Activated naive CD4-positive, alpha-beta T cell treated with anti-CD3 and anti-CD28 coated beads, Interleukin-2, amount 10 ng/mL, durations not matched to agents 7 days and 5 days (primary cell): ENCODE data around the gene MIER1.

Source experiments
- CTCF ChIA-PET: fragments of 350-600 bp; sonication (Branson Sonifier 250); formaldehyde crosslinking; loops from one replicate; lab custom pipeline; 2021; ENCODE audit warnings: antibody characterized with exemption; lab: Charles Lee
- DNase-seq: peaks from one replicate; pipeline ENCODE4 v3.0.0-alpha.2; 2020
- H3K27ac Mint-ChIP-seq: one replicate; pipeline ENCODE4 v1.8.0; 2021; ENCODE audit warnings: mild to moderate bottlenecking, moderate library complexity, mixed read lengths
- H3K27me3 Mint-ChIP-seq: one replicate; pipeline ENCODE4 v1.8.0; 2021; ENCODE audit warnings: mild to moderate bottlenecking, mixed read lengths
- H3K36me3 Mint-ChIP-seq: one replicate; pipeline ENCODE4 v1.8.0; 2021; ENCODE audit warnings: mixed read lengths
- H3K4me1 Mint-ChIP-seq: one replicate; pipeline ENCODE4 v1.8.0; 2021; ENCODE audit warnings: mixed read lengths
- H3K4me3 Mint-ChIP-seq: one replicate; pipeline ENCODE4 v1.8.0; 2021; ENCODE audit warnings: mild to moderate bottlenecking, moderate library complexity, mixed read lengths
- H3K9me3 Mint-ChIP-seq: one replicate; pipeline ENCODE4 v1.8.0; 2021; ENCODE audit warnings: mixed read lengths

The MIER1 gene

GRCh38 chr1:66996018-66996682 is 71.4 kb downstream of the MIER1 start:
- H3K4me3 Mint-ChIP-seq: no peak overlapping the region
- no peaks in the 10 kb centered on the region for H3K27me3 Mint-ChIP-seq
- no peaks in the 10 kb centered on the region for H3K9me3 Mint-ChIP-seq
- no peak overlapping the region for H3K27ac Mint-ChIP-seq
- peaks cover 3% of the 10 kb centered on the region for H3K36me3 Mint-ChIP-seq
- DNase-seq: peak; percentile 79
- CTCF ChIA-PET: interaction anchor here (0.5 to 4.1 kb wide), 21 partner anchors 9 to 565 kb away, joined by 3 to 58 read pairs (median 5); partner anchors contain the start of genes IL23R and SLC35D1
- H3K4me1 Mint-ChIP-seq: peaks cover 16% of the 10 kb centered on the region

GRCh38 chr1:66998972-66999371 is 74.2 kb downstream of the MIER1 start:
- H3K27ac Mint-ChIP-seq: no peak overlapping the region
- H3K9me3 Mint-ChIP-seq: no peaks in the 10 kb centered on the region
- CTCF ChIA-PET: interaction anchor here (1.3 kb wide), 1 partner anchor 18 kb away, joined by 3 read pairs; no protein-coding TSS in a partner anchor
- no peak for DNase-seq
- no peaks in the 10 kb centered on the region for H3K27me3 Mint-ChIP-seq
- peaks cover 24% of the 10 kb centered on the region for H3K36me3 Mint-ChIP-seq
- no peak overlapping the region for H3K4me3 Mint-ChIP-seq
- H3K4me1 Mint-ChIP-seq: peaks cover 16% of the 10 kb centered on the region

GRCh38 chr1:66999640-67000400 is 75.0 kb downstream of the MIER1 start:
- Mint-ChIP-seq H3K36me3 (peaks cover 26% of the 10 kb centered on the region), H3K27me3 (no peaks in the 10 kb centered on the region), H3K4me1 (peaks cover 16% of the 10 kb centered on the region), H3K27ac (no peak overlapping the region), H3K9me3 (no peaks in the 10 kb centered on the region), H3K4me3 (no peak overlapping the region)
- no peak for DNase-seq
- CTCF ChIA-PET: interaction anchor here (1.1 to 3.5 kb wide), 4 partner anchors 10 to 149 kb away, joined by 3 to 10 read pairs (median 4); no protein-coding TSS in a partner anchor

- H3K27ac Mint-ChIP-seq: peak overlapping the region; percentile 29
- peaks cover 9% of the 10 kb centered on the region for H3K4me1 Mint-ChIP-seq
- H3K9me3 Mint-ChIP-seq: no peaks in the 10 kb centered on the region
- no peak for DNase-seq
- no peaks in the 10 kb centered on the region for H3K27me3 Mint-ChIP-seq
- peaks cover 31% of the 10 kb centered on the region for H3K36me3 Mint-ChIP-seq
- CTCF ChIA-PET: interaction anchor here (0.6 to 3.5 kb wide), 5 partner anchors 10 to 212 kb away, joined by 3 to 10 read pairs (median 5); no protein-coding TSS in a partner anchor
- H3K4me3 Mint-ChIP-seq: no peak overlapping the region
These were observed 77.1 kb downstream of the MIER1 start for GRCh38 chr1:67001682-67002425.

GRCh38 chr1:67004176-67004575 is 79.4 kb downstream of the MIER1 start:
- Mint-ChIP-seq H3K9me3 (no peaks in the 10 kb centered on the region), H3K27ac (no peak overlapping the region), H3K4me1 (no peaks in the 10 kb centered on the region), H3K36me3 (peaks cover 44% of the 10 kb centered on the region), H3K4me3 (no peak overlapping the region), H3K27me3 (no peaks in the 10 kb centered on the region)
- DNase-seq: no peak
- CTCF ChIA-PET: interaction anchor here (1.2 to 3.0 kb wide), 2 partner anchors 8 to 144 kb away, joined by 8 to 9 read pairs; no protein-coding TSS in a partner anchor

GRCh38 chr1:67005068-67005467 is 80.3 kb downstream of the MIER1 start:
- CTCF ChIA-PET: interaction anchor here (1.2 kb wide), 1 partner anchor 9 kb away, joined by 9 read pairs; no protein-coding TSS in a partner anchor
- Mint-ChIP-seq H3K4me1 (no peaks in the 10 kb centered on the region), H3K27me3 (no peaks in the 10 kb centered on the region), H3K4me3 (no peak overlapping the region), H3K36me3 (peaks cover 53% of the 10 kb centered on the region), H3K9me3 (no peaks in the 10 kb centered on the region), H3K27ac (no peak overlapping the region)
- no peak for DNase-seq

- CTCF ChIA-PET: no interaction called here
- Mint-ChIP-seq H3K36me3 (peaks cover 48% of the 10 kb centered on the region), H3K27me3 (no peaks in the 10 kb centered on the region), H3K4me3 (no peak overlapping the region), H3K27ac (no peak overlapping the region), H3K9me3 (no peaks in the 10 kb centered on the region), H3K4me1 (peaks cover 2% of the 10 kb centered on the region)
- no peak for DNase-seq
These were observed 85.0 kb downstream of the MIER1 start for GRCh38 chr1:67009792-67010191.

GRCh38 chr1:67013573-67013972 is 88.8 kb downstream of the MIER1 start:
- H3K27me3 Mint-ChIP-seq: no peaks in the 10 kb centered on the region
- no peaks in the 10 kb centered on the region for H3K9me3 Mint-ChIP-seq
- H3K4me3 Mint-ChIP-seq: no peak overlapping the region
- no peak for DNase-seq
- H3K27ac Mint-ChIP-seq: no peak overlapping the region
- peaks cover 2% of the 10 kb centered on the region for H3K4me1 Mint-ChIP-seq
- CTCF ChIA-PET: no interaction called here
- peaks cover 43% of the 10 kb centered on the region for H3K36me3 Mint-ChIP-seq

- CTCF ChIA-PET: interaction anchor here (1.5 kb wide), 1 partner anchor 35 kb away, joined by 3 read pairs; the partner anchor contains the start of gene SLC35D1
- no peak for DNase-seq
These were observed 93.8 kb downstream of the MIER1 start for GRCh38 chr1:67018574-67018973.

GRCh38 chr1:67019121-67019520 is 94.3 kb downstream of the MIER1 start:
- no peaks in the 10 kb centered on the region for H3K27me3 Mint-ChIP-seq
- H3K36me3 Mint-ChIP-seq: peaks cover 37% of the 10 kb centered on the region
- no peak overlapping the region for H3K27ac Mint-ChIP-seq
- CTCF ChIA-PET: interaction anchor here (1.5 kb wide), 1 partner anchor 34 kb away, joined by 3 read pairs; the partner anchor contains the start of gene SLC35D1
- H3K4me1 Mint-ChIP-seq: no peaks in the 10 kb centered on the region
- no peak for DNase-seq
- no peaks in the 10 kb centered on the region for H3K9me3 Mint-ChIP-seq
- H3K4me3 Mint-ChIP-seq: no peak overlapping the region

More at GRCh38 chr1:67018574-67018973, 93.8 kb downstream of the MIER1 start:
- Mint-ChIP-seq H3K27me3 (no peaks in the 10 kb centered on the region), H3K4me3 (no peak overlapping the region), H3K4me1 (no peaks in the 10 kb centered on the region), H3K27ac (no peak overlapping the region), H3K36me3 (peaks cover 37% of the 10 kb centered on the region), H3K9me3 (no peaks in the 10 kb centered on the region)

- Mint-ChIP-seq H3K9me3 (no peaks in the 10 kb centered on the region), H3K27me3 (no peaks in the 10 kb centered on the region), H3K27ac (no peak overlapping the region), H3K36me3 (peaks cover 41% of the 10 kb centered on the region), H3K4me3 (no peak overlapping the region), H3K4me1 (no peaks in the 10 kb centered on the region)
- no peak for DNase-seq
- CTCF ChIA-PET: interaction anchor here (1.5 kb wide), 1 partner anchor 34 kb away, joined by 3 read pairs; the partner anchor contains the start of gene SLC35D1
These were observed 94.9 kb downstream of the MIER1 start for GRCh38 chr1:67019600-67020136.

- peaks cover 46% of the 10 kb centered on the region for H3K36me3 Mint-ChIP-seq
- no peaks in the 10 kb centered on the region for H3K4me1 Mint-ChIP-seq
- H3K27ac Mint-ChIP-seq: no peak overlapping the region
- no peaks in the 10 kb centered on the region for H3K9me3 Mint-ChIP-seq
- DNase-seq: no peak
- H3K4me3 Mint-ChIP-seq: no peak overlapping the region
- H3K27me3 Mint-ChIP-seq: no peaks in the 10 kb centered on the region
- CTCF ChIA-PET: no interaction called here
These were observed 95.5 kb downstream of the MIER1 start for GRCh38 chr1:67020304-67020703.

- no peak overlapping the region for H3K4me3 Mint-ChIP-seq
- peaks cover 43% of the 10 kb centered on the region for H3K36me3 Mint-ChIP-seq
- H3K4me1 Mint-ChIP-seq: no peaks in the 10 kb centered on the region
- no peaks in the 10 kb centered on the region for H3K27me3 Mint-ChIP-seq
- CTCF ChIA-PET: no interaction called here
- H3K9me3 Mint-ChIP-seq: no peaks in the 10 kb centered on the region
- H3K27ac Mint-ChIP-seq: no peak overlapping the region
- no peak for DNase-seq
These were observed 96.0 kb downstream of the MIER1 start for GRCh38 chr1:67020765-67021164.
